Measurements from ENCODE around the gene ANKRD55.
"Not testable (repeated sequence)": the region's sequence is repeated elsewhere in the genome, so short reads cannot be mapped to it uniquely, and the experiment has no call there.

ANKRD55 gene

DNA sequence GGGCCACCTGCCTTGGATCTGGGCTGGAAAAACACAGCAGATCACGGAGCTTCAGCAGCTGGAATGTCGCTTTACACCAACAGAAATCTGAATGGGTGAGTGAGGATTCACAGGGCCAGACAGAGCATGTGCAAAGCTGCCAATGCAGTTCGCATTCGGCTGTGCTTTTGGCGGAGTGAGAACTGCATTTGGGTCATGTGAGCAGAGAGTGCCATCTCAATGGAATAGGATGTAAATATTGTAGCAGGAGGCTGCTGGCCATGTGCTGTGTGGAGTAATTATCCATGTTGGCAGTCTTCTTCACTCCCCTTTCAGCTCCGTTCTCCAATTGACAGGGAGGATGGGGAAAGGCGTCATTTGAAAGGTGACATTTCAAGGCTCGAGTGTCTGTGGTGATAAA lies at the start of gene ANKRD55:
ANKRD55 (minus strand) TSS at position 101 of the 400 bp plus-strand sequence. CDS start 417 bp downstream, outside the sequence.
- DNase-seq, result no peak

DNA sequence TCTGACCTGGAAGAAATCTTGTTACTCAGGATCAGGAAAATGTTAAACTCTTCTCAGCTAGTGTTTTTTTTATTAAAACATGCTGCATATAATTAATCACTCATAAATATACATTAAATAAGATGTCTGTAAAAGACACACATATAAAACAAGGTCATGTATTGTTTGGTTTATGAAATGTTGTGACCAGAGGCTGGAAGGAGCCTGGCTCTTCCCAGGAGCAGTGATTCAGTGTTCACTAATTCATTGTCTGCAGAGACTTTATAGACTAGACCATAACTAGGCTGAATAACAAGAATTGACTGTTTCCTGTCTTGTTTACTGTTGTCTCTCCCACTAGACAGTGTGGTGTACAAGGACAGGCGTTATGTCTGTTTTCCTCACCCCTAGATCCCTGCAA lies 49.1 kb upstream of the ANKRD55 start:
- no peak for DNase-seq

- DNase-seq, result no peak
Measured at GRCh38 chr5:56281489-56282165, 48.5 kb upstream of the ANKRD55 start.

DNA sequence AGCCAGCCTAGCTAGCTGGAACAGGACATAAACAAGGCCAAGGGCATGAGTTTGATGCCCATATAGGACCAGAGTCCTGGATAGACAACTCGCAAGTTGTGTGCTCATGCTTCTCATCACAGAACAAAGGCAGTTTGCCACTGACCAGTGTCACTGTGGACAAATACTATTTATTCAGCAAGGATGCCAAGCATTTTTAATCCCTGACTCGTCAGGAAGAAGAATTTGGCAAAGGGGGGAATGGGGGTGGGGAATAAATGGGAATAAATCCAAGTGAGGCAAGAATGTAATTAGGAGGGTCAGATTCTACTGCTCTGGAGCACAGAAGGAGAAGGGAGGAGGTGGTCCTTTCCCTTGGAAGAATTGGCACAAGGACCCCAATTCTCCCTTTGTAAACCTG lies 46.8 kb upstream of the ANKRD55 start:
- no peak for DNase-seq

DNA sequence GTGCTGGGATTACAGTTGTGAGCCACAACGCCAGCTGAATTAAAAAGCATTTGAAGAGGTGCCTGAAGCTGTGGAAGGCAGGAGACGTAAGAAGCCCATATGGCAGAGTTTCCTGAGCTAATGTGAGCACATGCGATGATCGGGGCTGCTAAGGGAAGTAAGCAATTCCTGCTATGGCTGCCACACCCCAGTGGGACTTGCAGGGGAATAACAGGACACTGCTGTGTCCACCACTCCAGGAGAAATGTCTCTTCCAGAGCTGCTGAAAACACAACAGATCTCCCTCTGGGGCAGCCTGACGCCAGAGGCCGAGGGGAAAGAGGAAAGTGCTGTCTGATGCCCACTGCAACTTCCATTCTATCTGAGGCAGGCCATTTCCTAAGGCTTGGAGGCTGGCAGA lies 46.2 kb upstream of the ANKRD55 start:
- DNase-seq, result no peak

DNA sequence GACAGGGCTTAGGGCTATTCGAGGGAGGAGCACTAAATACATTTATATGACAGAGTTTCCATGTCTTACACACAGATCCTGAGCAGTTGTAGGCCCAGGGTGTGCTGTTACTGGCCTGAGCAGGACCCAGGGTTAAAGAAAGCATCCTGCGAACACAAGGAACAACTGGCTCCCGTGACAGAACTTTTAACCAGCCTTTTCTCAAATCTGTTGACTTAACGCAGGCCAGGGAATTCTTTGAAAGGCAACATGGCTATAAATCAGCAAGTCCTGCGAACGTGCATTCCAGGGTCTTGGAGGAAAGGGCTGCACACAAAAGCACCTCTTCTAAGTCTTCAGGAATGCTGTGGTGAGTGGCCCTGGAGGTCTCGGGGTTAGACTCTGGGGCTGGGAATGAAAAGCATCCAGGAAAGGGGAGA lies 45.2 kb upstream of the ANKRD55 start:
- DNase-seq, result no peak

DNA sequence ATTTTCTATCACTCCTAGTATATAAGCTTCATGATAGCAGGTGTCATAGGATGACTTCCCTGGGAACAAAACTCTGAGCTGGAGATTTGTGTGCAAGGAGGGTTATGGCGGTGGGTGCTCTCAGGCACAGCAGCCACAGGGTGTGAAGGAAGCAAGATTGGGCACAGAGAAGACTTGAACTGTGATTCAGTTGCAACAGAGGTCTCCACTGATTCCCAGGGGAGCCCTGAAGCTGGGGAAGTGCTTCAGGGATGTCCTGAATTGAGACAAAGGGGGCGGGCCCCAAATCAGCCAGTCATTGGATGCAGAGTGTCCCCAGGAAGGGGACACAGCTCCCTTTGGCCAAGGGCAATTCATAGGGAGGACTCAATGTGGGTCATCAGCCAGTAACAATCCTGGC lies 44.4 kb upstream of the ANKRD55 start:
- no peak for DNase-seq

DNA sequence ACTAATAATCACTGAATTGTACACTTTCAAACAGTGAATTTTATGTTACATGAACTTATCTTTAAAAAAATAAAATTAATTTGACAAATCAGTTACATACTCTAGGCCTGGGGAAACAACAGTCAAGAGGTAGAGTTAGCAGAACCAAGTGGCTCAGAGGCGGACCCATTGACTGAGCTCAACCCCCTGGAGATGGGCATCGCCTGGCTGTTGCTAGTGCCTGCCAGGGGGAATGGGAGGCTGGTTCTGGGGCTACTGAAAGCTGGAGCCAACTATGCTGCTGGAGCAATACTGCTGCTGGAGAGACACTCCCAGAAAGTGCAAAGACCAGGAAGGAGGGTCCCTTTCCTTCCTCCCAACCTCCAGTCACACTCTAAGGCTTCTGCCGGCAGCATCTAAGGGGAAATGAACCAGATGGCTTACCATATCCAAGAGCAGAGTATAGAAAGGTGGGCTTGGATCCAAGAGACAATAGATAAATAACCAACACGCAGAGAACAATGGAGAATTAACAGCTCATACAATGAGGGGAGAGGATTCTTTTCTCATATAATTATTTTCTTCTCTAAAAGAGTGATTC lies 40.3 kb upstream of the ANKRD55 start:
- no peak for DNase-seq

GRCh38 chr5:56272765-56273164 lies 39.6 kb upstream of the ANKRD55 start:
- DNase-seq, result no peak

DNA sequence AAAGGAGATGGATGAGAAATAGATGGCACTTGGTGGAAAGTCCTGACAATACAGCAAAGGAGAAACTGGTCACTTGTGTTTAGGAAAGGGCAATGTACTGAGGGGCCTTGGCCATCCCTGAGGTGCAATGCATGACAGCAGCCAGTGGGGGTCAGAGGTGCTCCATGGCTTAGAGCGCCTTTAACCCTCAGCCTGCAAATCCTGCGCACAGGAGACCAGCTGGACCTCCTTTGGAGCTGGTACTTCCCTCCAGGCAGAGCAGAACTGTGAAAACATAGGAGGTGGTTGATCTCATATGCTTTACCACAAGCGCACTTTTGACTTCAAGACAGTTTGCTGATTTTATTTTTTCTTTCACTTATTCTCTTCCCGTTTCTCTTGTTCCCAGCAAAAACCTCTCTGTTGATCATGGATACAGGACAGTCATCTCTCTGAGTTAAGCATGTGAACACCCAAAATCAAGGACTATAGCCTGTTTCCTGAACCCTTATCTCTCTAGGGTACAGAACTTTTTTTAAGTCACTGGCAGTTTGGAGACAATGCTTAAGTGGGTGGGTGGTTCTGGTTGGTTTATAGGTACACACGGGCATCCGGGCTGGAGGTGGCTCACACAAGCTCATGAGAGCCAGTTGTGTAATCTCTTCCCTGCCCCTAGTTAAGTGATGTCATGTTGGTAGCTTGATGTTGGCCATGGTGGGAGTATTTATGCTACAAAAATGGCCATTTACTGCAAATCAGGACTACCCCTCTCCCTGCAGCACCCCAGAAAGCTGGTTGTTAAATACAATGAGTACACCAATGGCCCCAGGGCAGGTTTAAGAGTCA lies 37.6 kb upstream of the ANKRD55 start:
- DNase-seq, result peak; percentile 82

GRCh38 chr5:56270058-56270457 lies 36.9 kb upstream of the ANKRD55 start:
- no peak for DNase-seq

DNA sequence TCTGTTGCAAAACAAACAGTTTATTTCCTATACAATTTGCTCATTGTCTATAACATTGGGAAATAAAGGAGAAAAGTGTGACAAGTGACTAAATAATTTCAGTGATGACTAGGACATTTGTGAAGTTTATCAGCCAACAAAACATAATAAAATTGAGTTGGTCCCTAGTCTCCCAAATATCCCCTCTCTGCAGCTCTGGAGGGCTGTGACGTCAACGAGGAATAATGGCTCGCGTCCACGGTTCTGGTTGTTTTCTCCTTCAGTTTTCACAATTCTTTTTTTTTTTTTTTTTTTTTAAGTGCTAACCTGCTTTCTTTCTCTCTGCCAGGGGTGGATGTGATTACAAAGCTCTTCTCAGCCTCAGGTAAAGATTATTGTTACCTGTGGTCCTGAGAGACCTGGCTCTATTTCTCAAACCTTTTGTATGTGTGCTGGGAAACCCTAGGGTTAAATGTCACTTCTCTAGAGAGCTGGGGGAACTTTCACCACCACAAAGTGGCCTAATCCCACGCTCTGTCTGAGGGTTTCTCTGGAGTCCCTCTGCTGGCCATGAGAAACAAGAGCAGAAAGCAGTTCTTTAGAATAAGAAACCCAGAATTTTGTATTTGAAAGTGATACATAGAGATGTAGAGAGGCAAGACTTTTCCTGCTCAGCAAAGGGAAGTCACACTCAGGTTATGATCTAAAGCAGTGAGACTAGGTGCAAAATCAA lies 36.2 kb upstream of the ANKRD55 start:
- no peak for DNase-seq

DNA sequence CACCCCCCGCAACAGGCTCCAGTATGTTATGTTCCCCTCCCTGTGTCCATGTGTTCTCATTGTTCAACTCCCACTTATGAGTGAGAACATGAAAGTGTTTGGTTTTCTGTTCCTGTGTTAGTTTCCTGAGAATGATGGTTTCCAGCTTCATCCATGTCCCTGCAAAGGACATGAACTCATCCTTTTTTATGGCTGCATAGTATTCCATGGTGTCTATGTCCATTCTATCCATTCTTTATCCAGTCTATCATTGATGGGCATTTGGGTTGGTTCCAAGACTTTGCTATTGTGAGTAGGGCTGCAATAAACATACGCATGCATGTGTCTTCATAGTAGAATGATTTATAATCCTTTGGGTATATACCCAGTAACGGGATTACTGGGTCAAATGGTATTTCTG lies 35.6 kb upstream of the ANKRD55 start:
- not testable (repeated sequence) for DNase-seq

GRCh38 chr5:56267856-56268255 lies 34.7 kb upstream of the ANKRD55 start:
- no peak for DNase-seq

DNA sequence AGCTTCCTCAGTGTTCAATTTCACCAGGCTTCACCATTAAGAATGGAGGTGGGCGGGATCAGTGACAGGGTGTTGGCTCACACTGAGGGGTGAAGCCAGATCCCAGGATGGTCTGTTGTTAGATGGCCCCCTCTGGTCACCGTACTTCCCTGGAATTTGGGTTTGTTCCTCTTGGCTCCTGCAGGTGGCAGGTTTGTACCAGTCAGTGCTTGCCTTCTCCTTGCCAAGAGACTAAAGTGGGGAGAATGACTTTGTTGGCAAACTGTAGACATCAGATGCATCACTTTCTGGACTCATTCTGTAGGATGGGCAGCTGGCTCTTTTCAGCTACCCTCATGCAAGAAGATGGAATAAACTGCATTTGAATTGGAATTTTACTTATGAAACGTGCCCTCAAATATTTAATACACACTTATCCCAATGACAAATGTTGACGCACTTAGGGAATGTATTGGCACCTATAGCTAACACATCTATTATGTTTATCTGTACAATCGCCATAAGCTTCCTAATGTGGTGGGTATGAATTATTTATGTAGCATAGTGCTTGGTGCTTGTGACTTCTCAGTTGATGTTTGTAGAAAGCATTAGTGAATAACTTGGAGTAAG lies 31.4 kb upstream of the ANKRD55 start:
- no peak for DNase-seq

DNA sequence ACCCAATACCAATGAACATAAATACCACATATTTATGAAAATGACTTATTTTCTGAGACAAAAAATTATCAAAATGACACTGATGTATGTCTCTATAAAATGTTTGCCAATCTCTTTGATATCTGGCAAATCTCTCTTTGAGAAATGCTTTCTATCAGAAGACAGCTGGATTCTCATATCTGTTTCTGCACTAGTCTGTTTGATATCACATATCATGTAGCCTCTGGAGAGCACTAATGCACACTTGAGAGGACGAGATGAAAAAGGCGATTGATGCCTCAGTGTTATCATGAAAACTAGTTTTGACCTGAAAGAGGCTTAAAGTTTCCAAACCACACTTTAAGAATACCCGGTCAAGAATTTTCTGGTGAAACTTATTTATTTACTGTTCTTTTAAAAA lies 29.1 kb upstream of the ANKRD55 start:
- no peak for DNase-seq

GRCh38 chr5:56259002-56259511 lies 25.9 kb upstream of the ANKRD55 start:
- no peak for DNase-seq

DNA sequence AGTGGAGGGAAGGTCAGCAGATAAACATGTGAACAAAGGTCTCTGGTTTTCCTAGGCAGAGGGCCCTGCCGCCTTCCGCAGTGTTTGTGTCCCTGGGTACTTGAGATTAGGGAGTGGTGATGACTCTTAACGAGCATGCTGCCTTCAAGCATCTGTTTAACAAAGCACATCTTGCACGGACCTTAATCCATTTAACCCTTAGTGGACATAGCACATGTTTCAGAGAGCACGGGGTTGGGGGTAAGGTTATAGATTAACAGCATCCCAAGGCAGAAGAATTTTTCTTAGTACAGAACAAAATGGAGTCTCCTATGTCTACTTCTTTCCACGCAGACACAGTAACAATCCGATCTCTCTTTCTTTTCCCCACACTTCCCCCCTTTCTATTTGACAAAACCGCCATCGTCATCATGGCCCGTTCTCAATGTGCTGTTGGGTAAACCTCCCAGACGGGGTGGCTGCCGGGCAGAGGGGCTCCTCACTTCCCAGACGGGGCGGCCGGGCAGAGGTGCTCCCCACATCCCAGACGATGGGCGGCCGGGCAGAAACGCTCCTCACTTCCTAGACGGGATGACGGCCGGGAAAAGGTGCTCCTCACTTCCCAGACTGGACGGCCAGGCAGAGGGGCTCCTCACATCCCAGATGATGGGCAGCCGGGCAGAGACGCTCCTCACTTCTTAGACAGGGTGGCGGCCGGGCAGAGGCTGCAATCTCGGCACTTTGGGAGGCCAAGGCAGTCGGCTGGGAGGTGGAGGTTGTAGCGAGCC lies 24.8 kb upstream of the ANKRD55 start:
- DNase-seq, result not testable (repeated sequence)

GRCh38 chr5:56257010-56257409 lies 23.9 kb upstream of the ANKRD55 start:
- no peak for DNase-seq

- no peak for DNase-seq
Measured at GRCh38 chr5:56255502-56255901, 22.4 kb upstream of the ANKRD55 start.

DNA sequence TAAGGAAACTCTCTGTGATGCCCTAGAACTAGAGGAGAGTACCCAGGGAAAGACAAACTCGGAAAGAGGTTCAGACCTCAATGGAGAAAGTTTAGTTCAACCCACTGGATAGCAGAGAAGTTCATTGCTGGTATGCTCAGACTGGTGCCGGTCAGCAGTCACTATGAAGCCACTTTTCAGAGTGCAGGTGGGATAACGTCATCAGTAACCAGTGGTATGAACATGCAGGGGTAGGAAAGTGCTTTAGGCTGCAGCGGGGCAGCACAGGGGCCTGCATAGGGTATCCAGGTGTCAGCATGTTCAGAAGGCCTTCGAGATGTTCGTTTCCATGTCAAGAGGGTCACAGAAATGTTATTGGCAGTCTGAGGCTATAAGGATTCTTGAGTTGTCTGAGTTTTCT lies 20.8 kb upstream of the ANKRD55 start:
- DNase-seq, result no peak

GRCh38 chr5:56253126-56253525 lies 20.0 kb upstream of the ANKRD55 start:
- no peak for DNase-seq

Measured in midbrain (tissue), 1 donor.